ENCODE measurements around the gene CELSR2.
A peak's percentile ranks its signal among the peaks of the same experiment; 100 is the strongest.

The CELSR2 gene

DNA sequence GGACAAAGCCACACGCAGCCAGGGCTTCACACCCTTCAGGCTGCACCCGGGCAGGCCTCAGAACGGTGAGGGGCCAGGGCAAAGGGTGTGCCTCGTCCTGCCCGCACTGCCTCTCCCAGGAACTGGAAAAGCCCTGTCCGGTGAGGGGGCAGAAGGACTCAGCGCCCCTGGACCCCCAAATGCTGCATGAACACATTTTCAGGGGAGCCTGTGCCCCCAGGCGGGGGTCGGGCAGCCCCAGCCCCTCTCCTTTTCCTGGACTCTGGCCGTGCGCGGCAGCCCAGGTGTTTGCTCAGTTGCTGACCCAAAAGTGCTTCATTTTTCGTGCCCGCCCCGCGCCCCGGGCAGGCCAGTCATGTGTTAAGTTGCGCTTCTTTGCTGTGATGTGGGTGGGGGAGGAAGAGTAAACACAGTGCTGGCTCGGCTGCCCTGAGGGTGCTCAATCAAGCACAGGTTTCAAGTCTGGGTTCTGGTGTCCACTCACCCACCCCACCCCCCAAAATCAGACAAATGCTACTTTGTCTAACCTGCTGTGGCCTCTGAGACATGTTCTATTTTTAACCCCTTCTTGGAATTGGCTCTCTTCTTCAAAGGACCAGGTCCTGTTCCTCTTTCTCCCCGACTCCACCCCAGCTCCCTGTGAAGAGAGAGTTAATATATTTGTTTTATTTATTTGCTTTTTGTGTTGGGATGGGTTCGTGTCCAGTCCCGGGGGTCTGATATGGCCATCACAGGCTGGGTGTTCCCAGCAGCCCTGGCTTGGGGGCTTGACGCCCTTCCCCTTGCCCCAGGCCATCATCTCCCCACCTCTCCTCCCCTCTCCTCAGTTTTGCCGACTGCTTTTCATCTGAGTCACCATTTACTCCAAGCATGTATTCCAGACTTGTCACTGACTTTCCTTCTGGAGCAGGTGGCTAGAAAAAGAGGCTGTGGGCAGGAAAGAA lies 25.5 kb downstream of the CELSR2 start:
- no peak for DNase-seq (ENCODE audit: insufficient read length)
- TF ChIP-seq POLR2AphosphoS5 (IDR thresholded peaks at IDR 0.05; ENCODE audit: low read depth, low read length) (no peak), TAF1 (IDR thresholded peaks at IDR 0.05; ENCODE audit: borderline replicate concordance, low read depth, low read length) (no peak), POLR2A (IDR thresholded peaks at IDR 0.05; ENCODE audit: low read depth, low read length) (no peak)
- FAIRE-seq = no peak

- FAIRE-seq = no peak
- no peak for DNase-seq (ENCODE audit: insufficient read length)
- no peak for TF ChIP-seq POLR2AphosphoS5 (IDR thresholded peaks at IDR 0.05; ENCODE audit: low read depth, low read length)
- no peak for TF ChIP-seq POLR2A (IDR thresholded peaks at IDR 0.05; ENCODE audit: low read depth, low read length)
- no peak for TF ChIP-seq TAF1 (IDR thresholded peaks at IDR 0.05; ENCODE audit: borderline replicate concordance, low read depth, low read length)
Measured at GRCh38 chr1:109275706-109276345, 26.5 kb downstream of the CELSR2 start.

- DNase-seq (ENCODE audit: insufficient read length) (peak; percentile 74), FAIRE-seq (peak; percentile 80)
- TF ChIP-seq POLR2AphosphoS5 (IDR thresholded peaks at IDR 0.05; ENCODE audit: low read depth, low read length) = no peak
- no peak for TF ChIP-seq POLR2A (IDR thresholded peaks at IDR 0.05; ENCODE audit: low read depth, low read length)
- TF ChIP-seq TAF1 (IDR thresholded peaks at IDR 0.05; ENCODE audit: borderline replicate concordance, low read depth, low read length) = no peak
Measured at GRCh38 chr1:109277434-109278204, 28.3 kb downstream of the CELSR2 start.

DNA sequence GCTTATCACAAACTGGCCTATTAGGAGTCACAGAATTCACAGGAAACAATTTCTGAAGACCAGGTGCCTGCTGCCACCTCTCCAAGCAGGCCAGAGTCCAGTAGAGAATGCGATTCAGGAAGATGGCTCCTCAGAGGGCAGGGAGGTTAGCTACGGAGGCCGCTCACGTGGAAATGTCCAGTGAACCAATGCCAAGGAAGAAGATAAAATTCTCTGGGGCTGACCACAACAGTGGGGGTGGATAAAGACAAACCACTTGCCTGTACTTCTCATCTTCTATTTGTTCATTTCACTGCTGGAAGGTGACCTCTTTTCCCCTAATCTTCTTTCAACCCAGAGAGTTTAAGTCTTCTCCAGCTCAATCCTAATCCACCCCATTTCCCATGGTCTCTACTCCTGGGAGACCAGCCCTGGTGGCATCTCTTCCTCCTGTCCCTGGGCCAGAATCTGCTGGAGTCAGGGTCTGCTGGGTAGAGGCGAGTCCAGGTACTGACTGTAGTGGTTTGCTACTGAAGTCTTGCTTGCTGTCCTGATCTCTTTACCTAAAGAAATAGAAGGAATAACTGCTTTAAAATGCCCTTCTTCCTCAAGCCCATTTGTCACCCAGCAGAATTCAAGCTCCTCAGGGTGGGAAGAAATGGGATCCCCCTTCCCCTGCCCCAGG lies 30.4 kb downstream of the CELSR2 start:
- FAIRE-seq (no peak), DNase-seq (ENCODE audit: insufficient read length) (no peak)
- TF ChIP-seq POLR2A (IDR thresholded peaks at IDR 0.05; ENCODE audit: low read depth, low read length) (no peak), POLR2AphosphoS5 (IDR thresholded peaks at IDR 0.05; ENCODE audit: low read depth, low read length) (no peak)

GRCh38 chr1:109280862-109281261 lies 31.5 kb downstream of the CELSR2 start:
- DNase-seq (ENCODE audit: insufficient read length) (no peak), FAIRE-seq (no peak)
- TF ChIP-seq POLR2A (IDR thresholded peaks at IDR 0.05; ENCODE audit: low read depth, low read length) (no peak), TAF1 (IDR thresholded peaks at IDR 0.05; ENCODE audit: borderline replicate concordance, low read depth, low read length) (no peak), POLR2AphosphoS5 (IDR thresholded peaks at IDR 0.05; ENCODE audit: low read depth, low read length) (no peak)

- no peak for DNase-seq (ENCODE audit: insufficient read length)
- no peak for TF ChIP-seq POLR2A (IDR thresholded peaks at IDR 0.05; ENCODE audit: low read depth, low read length)
- no peak for TF ChIP-seq TAF1 (IDR thresholded peaks at IDR 0.05; ENCODE audit: borderline replicate concordance, low read depth, low read length)
- TF ChIP-seq POLR2AphosphoS5 (IDR thresholded peaks at IDR 0.05; ENCODE audit: low read depth, low read length) = no peak
- FAIRE-seq = no peak
Measured at GRCh38 chr1:109281680-109282496, 32.5 kb downstream of the CELSR2 start.

- TF ChIP-seq TAF1 (IDR thresholded peaks at IDR 0.05; ENCODE audit: borderline replicate concordance, low read depth, low read length) (no peak), POLR2AphosphoS5 (IDR thresholded peaks at IDR 0.05; ENCODE audit: low read depth, low read length) (no peak), POLR2A (IDR thresholded peaks at IDR 0.05; ENCODE audit: low read depth, low read length) (no peak)
- FAIRE-seq = no peak
- no peak for DNase-seq (ENCODE audit: insufficient read length)
Measured at GRCh38 chr1:109282497-109282951, 33.2 kb downstream of the CELSR2 start.

- FAIRE-seq = peak; percentile 96
- peak; percentile 99 for DNase-seq (ENCODE audit: insufficient read length)
Measured at GRCh38 chr1:109282952-109283747, 33.8 kb downstream of the CELSR2 start, which contains the start of gene PSRC1. Gene PSRC1, minus strand, starts transcription at chr1:109283145.

More at GRCh38 chr1:109282952-109283747, 33.8 kb downstream of the CELSR2 start, which contains the start of gene PSRC1:
- TF ChIP-seq POLR2AphosphoS5 (IDR thresholded peaks at IDR 0.05; ENCODE audit: low read depth, low read length) (peak; percentile 58; the same call in 1 of the 2 replicates), TAF1 (IDR thresholded peaks at IDR 0.05; ENCODE audit: borderline replicate concordance, low read depth, low read length) (no peak), POLR2A (IDR thresholded peaks at IDR 0.05; ENCODE audit: low read depth, low read length) (peak; percentile 76)
